ENCODE results near the gene PLAAT5.

The PLAAT5 gene

GRCh38 chr11:63508009-63508408 is 17.0 kb upstream of the PLAAT5 start:
- Histone ChIP-seq H3K4me2 (peak overlapping the region; percentile 82 to 96 (median 88); a peak in 20 of 22 replicates), H3K27me3 (peaks cover 0 to 6% (median 0%) of the 10 kb centered on the region in 11 experiments; a peak in 1 of 22 replicates), H3K4me1 (peaks cover 59 to 71% (median 63%) of the 10 kb centered on the region in 10 experiments), H4K20me1 (peaks cover 0 to 15% (median 0%) of the 10 kb centered on the region in 11 experiments; a peak in 3 of 22 replicates), H3K4me3 (no peak overlapping the region), H3K9ac (no peak overlapping the region), H3K36me3 (no peaks in the 10 kb centered on the region), H3K27ac (no peak overlapping the region), H3K9me3 (replicated peaks in 1 of 11) (no peaks in the 10 kb centered on the region)
- no peak for TF ChIP-seq Cebpa-rat (IDR thresholded peaks at IDR 0.05)

- no peak overlapping the region for H3K4me3 ChIP-seq
- no peaks in the 10 kb centered on the region for H3K9me3 ChIP-seq (replicated peaks in 1 of 11)
- peak overlapping the region; percentile 82 to 96 (median 88) for H3K4me2 ChIP-seq
- H3K27me3 ChIP-seq, result peaks cover 0 to 6% (median 0%) of the 10 kb centered on the region in 11 experiments; a peak in 1 of 22 replicates
- peak overlapping the region in 1 of 11 experiments; percentile 70; a peak in 2 of 22 replicates for H3K27ac ChIP-seq
- TF ChIP-seq Cebpa-rat (IDR thresholded peaks at IDR 0.05), result no peak
- H3K4me1 ChIP-seq, result peaks cover 64 to 76% (median 68%) of the 10 kb centered on the region in 10 experiments
- H3K36me3 ChIP-seq, result no peaks in the 10 kb centered on the region
- H3K9ac ChIP-seq, result no peak overlapping the region
- H4K20me1 ChIP-seq, result peaks cover 0 to 15% (median 0%) of the 10 kb centered on the region in 11 experiments; a peak in 3 of 22 replicates
Observed at GRCh38 chr11:63507511-63507910, 16.5 kb upstream of the PLAAT5 start.

GRCh38 chr11:63506876-63507275 is 15.9 kb upstream of the PLAAT5 start:
- no peaks in the 10 kb centered on the region for H3K36me3 ChIP-seq
- H3K27me3 ChIP-seq, result peaks cover 0 to 6% (median 0%) of the 10 kb centered on the region in 11 experiments; a peak in 1 of 22 replicates
- peaks cover 0 to 5% (median 2%) of the 10 kb centered on the region in 11 experiments; a peak in 9 of 22 replicates for H3K9me3 ChIP-seq (replicated peaks in 1 of 11)
- H3K27ac ChIP-seq, result peak overlapping the region in 1 of 11 experiments; percentile 70; a peak in 3 of 22 replicates
- peaks cover 0 to 15% (median 0%) of the 10 kb centered on the region in 11 experiments; a peak in 3 of 22 replicates for H4K20me1 ChIP-seq
- H3K9ac ChIP-seq, result 0 out of 22 replicates have a peak overlapping the region, but pooled peaks of 1 of the 11 experiments have one; percentile 12
- no peak for TF ChIP-seq Cebpa-rat (IDR thresholded peaks at IDR 0.05)
- H3K4me1 ChIP-seq, result peaks cover 70 to 82% (median 74%) of the 10 kb centered on the region in 10 experiments
- peak overlapping the region; percentile 82 to 96 (median 88) for H3K4me2 ChIP-seq
- H3K4me3 ChIP-seq, result peak overlapping the region in 3 of 10 experiments; percentile 32 to 47 (median 40); a peak in 2 of 20 replicates

- peak within 1 kb of the TSS in 8 of 11 experiments; percentile 0 to 51 (median 25); a peak in 9 of 22 replicates for H3K9ac ChIP-seq
- peak within 1 kb of the TSS in 8 of 10 experiments; percentile 9 to 47 (median 33); a peak in 11 of 20 replicates for H3K4me3 ChIP-seq
Observed at GRCh38 chr11:63505857-63506528, 15.0 kb upstream of the PLAAT5 start, which contains the start of gene LGALS12. Gene LGALS12, plus strand, starts transcription at chr11:63506084. Its CDS starts 375 bp downstream, at chr11:63506459.

GRCh38 chr11:63504933-63505586 is 14.1 kb upstream of the PLAAT5 start:
- peak overlapping the region in 6 of 10 experiments; percentile 9 to 47 (median 36); a peak in 6 of 20 replicates for H3K4me3 ChIP-seq

More at GRCh38 chr11:63505857-63506528, 15.0 kb upstream of the PLAAT5 start, which contains the start of gene LGALS12:
- Histone ChIP-seq H3K4me2 (peak within 1 kb of the TSS; percentile 82 to 96 (median 88)), H3K27ac (peak within 1 kb of the TSS in 8 of 11 experiments; percentile 8 to 70 (median 43); a peak in 14 of 22 replicates), H4K20me1 (peaks cover 0 to 15% (median 0%) of the 10 kb centered on the region in 11 experiments; a peak in 3 of 22 replicates), H3K27me3 (peaks cover 0 to 6% (median 0%) of the 10 kb centered on the region in 11 experiments; a peak in 1 of 22 replicates), H3K4me1 (peaks cover 65 to 79% (median 71%) of the 10 kb centered on the region in 10 experiments), H3K9me3 (replicated peaks in 1 of 11) (peaks cover 4 to 14% (median 11%) of the 10 kb centered on the region in 11 experiments), H3K36me3 (no peaks in the 10 kb centered on the region)
- no peak for TF ChIP-seq Cebpa-rat (IDR thresholded peaks at IDR 0.05)

GRCh38 chr11:63504054-63504453 is 13.1 kb upstream of the PLAAT5 start:
- peak overlapping the region in 8 of 11 experiments; percentile 51 to 74 (median 56); a peak in 15 of 22 replicates for H3K27ac ChIP-seq
- peaks cover 24 to 33% (median 31%) of the 10 kb centered on the region in 11 experiments for H3K9me3 ChIP-seq (replicated peaks in 1 of 11)
- peaks cover 0 to 4% (median 0%) of the 10 kb centered on the region in 11 experiments; a peak in 1 of 22 replicates for H3K36me3 ChIP-seq
- peak overlapping the region; percentile 82 to 96 (median 88) for H3K4me2 ChIP-seq
- peak overlapping the region in 1 of 10 experiments; percentile 4; a peak in 1 of 20 replicates for H3K4me3 ChIP-seq
- peak overlapping the region in 3 of 11 experiments; percentile 14 to 31 (median 25); a peak in 2 of 22 replicates for H3K9ac ChIP-seq
- TF ChIP-seq Cebpa-rat (IDR thresholded peaks at IDR 0.05), result no peak
- peaks cover 0 to 6% (median 0%) of the 10 kb centered on the region in 11 experiments; a peak in 1 of 22 replicates for H3K27me3 ChIP-seq
- H3K4me1 ChIP-seq, result peaks cover 61 to 74% (median 68%) of the 10 kb centered on the region in 10 experiments
- H4K20me1 ChIP-seq, result peaks cover 0 to 15% (median 0%) of the 10 kb centered on the region in 11 experiments; a peak in 3 of 22 replicates

More at GRCh38 chr11:63504933-63505586, 14.1 kb upstream of the PLAAT5 start:
- H3K27me3 ChIP-seq, result peaks cover 0 to 6% (median 0%) of the 10 kb centered on the region in 11 experiments; a peak in 1 of 22 replicates
- H3K9me3 ChIP-seq (replicated peaks in 1 of 11), result peaks cover 14 to 23% (median 21%) of the 10 kb centered on the region in 11 experiments
- H3K4me2 ChIP-seq, result peak overlapping the region; percentile 82 to 96 (median 88)
- H3K27ac ChIP-seq, result peak overlapping the region in 8 of 11 experiments; percentile 4 to 70 (median 39); a peak in 13 of 22 replicates
- peaks cover 0 to 4% (median 0%) of the 10 kb centered on the region in 11 experiments; a peak in 1 of 22 replicates for H3K36me3 ChIP-seq
- TF ChIP-seq Cebpa-rat (IDR thresholded peaks at IDR 0.05), result no peak
- peak overlapping the region in 6 of 11 experiments; percentile 14 to 51 (median 36); a peak in 6 of 22 replicates for H3K9ac ChIP-seq
- H3K4me1 ChIP-seq, result peaks cover 61 to 74% (median 69%) of the 10 kb centered on the region in 10 experiments
- peaks cover 0 to 15% (median 0%) of the 10 kb centered on the region in 11 experiments; a peak in 3 of 22 replicates for H4K20me1 ChIP-seq

GRCh38 chr11:63503492-63503891 is 12.5 kb upstream of the PLAAT5 start:
- Histone ChIP-seq H3K27me3 (peaks cover 0 to 6% (median 0%) of the 10 kb centered on the region in 11 experiments; a peak in 1 of 22 replicates), H4K20me1 (peaks cover 0 to 15% (median 0%) of the 10 kb centered on the region in 11 experiments; a peak in 3 of 22 replicates), H3K4me2 (peak overlapping the region; percentile 82 to 96 (median 88)), H3K9me3 (replicated peaks in 1 of 11) (peaks cover 29 to 39% (median 36%) of the 10 kb centered on the region in 11 experiments), H3K9ac (peak overlapping the region in 7 of 11 experiments; percentile 14 to 47 (median 37); a peak in 11 of 22 replicates), H3K27ac (peak overlapping the region; percentile 17 to 74 (median 55); a peak in 18 of 22 replicates), H3K36me3 (peaks cover 0 to 4% (median 0%) of the 10 kb centered on the region in 11 experiments; a peak in 1 of 22 replicates), H3K4me1 (peaks cover 61 to 69% (median 66%) of the 10 kb centered on the region in 10 experiments), H3K4me3 (peak overlapping the region in 6 of 10 experiments; percentile 2 to 34 (median 16); a peak in 7 of 20 replicates)
- no peak for TF ChIP-seq Cebpa-rat (IDR thresholded peaks at IDR 0.05)
